Smooth muscle cell (in vitro differentiated cells): ENCODE measurements around the gene RECQL. TPM values are rescaled to one million over a fixed set of nuclear protein-coding genes. Genes with fewer than 3 reads are reported as not detected.

Experiments
- DNase-seq: peaks from one replicate; lab custom pipeline; 2025; ENCODE audit not compliant: unreplicated experiment; lab: John Stamatoyannopoulos, UW
- H2AFZ ChIP-seq: fragments of 200-600 bp; sonication (generic); 2 replicates; pipeline ENCODE4 v1.6.0; 2016; ENCODE audit warnings: antibody characterized with exemption, low read depth, mild to moderate bottlenecking
- H3F3A ChIP-seq: fragments of 200-600 bp; sonication (generic); 2 replicates; pipeline ENCODE4 v1.6.0; 2017; ENCODE audit warnings: antibody characterized with exemption, low read depth
- H3K27ac ChIP-seq: fragments of 200-600 bp; sonication (generic); 2 replicates; pipeline ENCODE4 v1.5.1; 2016; ENCODE audit warnings: low read depth, mild to moderate bottlenecking
- H3K27me3 ChIP-seq: fragments of 200-600 bp; sonication (generic); 2 replicates; pipeline ENCODE4 v1.6.1; 2016; ENCODE audit warnings: low read depth, mild to moderate bottlenecking
- H3K36me3 ChIP-seq: fragments of 200-600 bp; sonication (generic); 2 replicates; pipeline ENCODE4 v1.5.1; 2016; ENCODE audit warnings: low read depth
- H3K4me1 ChIP-seq: fragments of 200-600 bp; sonication (generic); 2 replicates; pipeline ENCODE4 v1.5.1; 2016; ENCODE audit warnings: low read depth
- H3K4me2 ChIP-seq: fragments of 200-600 bp; sonication (generic); 2 replicates; pipeline ENCODE4 v1.6.0; 2016; ENCODE audit warnings: mild to moderate bottlenecking
- H3K4me3 ChIP-seq: fragments of 200-600 bp; sonication (generic); 2 replicates; pipeline ENCODE4 v1.5.1; 2016; ENCODE audit warnings: mild to moderate bottlenecking
- H3K79me2 ChIP-seq: fragments of 200-600 bp; sonication (generic); 2 replicates; pipeline ENCODE4 v1.6.0; 2016; ENCODE audit warnings: low read depth, mild to moderate bottlenecking
- H3K9ac ChIP-seq: fragments of 200-600 bp; sonication (generic); 2 replicates; pipeline ENCODE4 v1.6.0; 2016; ENCODE audit warnings: low read depth
- H3K9me3 ChIP-seq: fragments of 200-600 bp; sonication (generic); replicated peaks from 2 replicates; pipeline ENCODE4 v1.5.1; 2016; ENCODE audit warnings: low read depth
- H4K20me1 ChIP-seq: fragments of 200-600 bp; sonication (generic); 2 replicates; pipeline ENCODE4 v1.6.0; 2016; ENCODE audit warnings: low read depth
- WGBS: methylation state at CpG from one replicate; pipeline ENCODE4 v1.1.7; 2016; ENCODE audit warnings: low lambda C conversion rate; 5-methylcytosine and 5-hydroxymethylcytosine counted together
- polyA plus RNA-seq: library from polyadenylated mRNA; unstranded; fragments of >200 nt; fragmentation: Nextera tagmentation; extraction: Ambion mirVana; gene quantifications from 2 replicates; pipeline ENCODE4 v1.2.1, GENCODE V29; 2016
- total RNA-seq: library from RNA; depleted of rRNA; stranded (reverse); fragments of >200 nt; gene quantifications from 2 replicates; pipeline ENCODE4 v1.2.3, GENCODE V29; 2014
- TF ChIP-seq, protein P1 (sequence below): fragments of 200-600 bp; sonication (generic); IDR thresholded peaks from 2 replicates; pipeline ENCODE4 v1.5.1; 2017; ENCODE audit warnings: borderline replicate concordance, mild to moderate bottlenecking, antibody characterized with exemption; ENCODE audit not compliant: insufficient read depth, poor library complexity, severe bottlenecking

Gene RECQL
- total and polyA plus RNA-seq, 2 experiments from 2014 or later = 34.5 to 75.3 TPM

DNA sequence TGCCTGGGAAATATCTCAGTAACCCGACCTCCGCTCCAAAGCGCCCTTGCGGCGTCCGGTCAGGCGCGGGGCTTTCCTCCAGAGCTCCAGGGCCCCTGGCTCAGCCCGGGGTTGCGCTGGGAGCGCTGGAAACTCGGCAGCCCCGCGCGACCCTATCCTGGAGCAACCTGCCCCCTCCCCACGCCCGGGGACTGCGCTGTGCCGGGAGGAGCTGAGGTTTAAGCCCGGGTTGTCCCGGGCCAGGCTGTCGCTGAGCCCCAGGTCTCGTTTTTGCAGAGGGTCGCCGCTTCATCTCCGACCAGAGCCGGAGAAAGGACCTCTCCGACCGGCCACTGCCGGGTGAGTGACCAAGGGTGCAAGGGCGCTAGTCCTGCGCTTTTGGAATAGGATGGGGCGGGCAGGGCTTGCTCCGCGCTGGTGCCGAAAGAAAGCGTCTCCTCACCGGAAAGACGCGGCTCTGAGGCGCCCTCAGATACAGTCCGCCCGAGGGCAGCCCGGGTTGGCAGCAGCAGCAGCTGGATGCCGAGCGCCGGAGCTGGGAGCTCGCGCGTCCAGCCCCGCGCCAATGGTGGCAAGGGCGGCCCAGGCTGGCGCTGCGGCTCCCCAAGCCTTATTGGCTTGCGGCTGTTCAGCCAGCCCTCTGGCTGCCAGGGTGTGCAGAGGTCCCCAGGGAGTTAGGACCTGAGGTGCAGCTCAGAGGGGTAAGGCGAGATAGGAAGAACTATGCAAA, 26.2 kb upstream of the RECQL start:
- DNase-seq = peak; percentile 11
- no peaks in the 10 kb centered on the region for H4K20me1 ChIP-seq
- TF ChIP-seq, protein P1, sequence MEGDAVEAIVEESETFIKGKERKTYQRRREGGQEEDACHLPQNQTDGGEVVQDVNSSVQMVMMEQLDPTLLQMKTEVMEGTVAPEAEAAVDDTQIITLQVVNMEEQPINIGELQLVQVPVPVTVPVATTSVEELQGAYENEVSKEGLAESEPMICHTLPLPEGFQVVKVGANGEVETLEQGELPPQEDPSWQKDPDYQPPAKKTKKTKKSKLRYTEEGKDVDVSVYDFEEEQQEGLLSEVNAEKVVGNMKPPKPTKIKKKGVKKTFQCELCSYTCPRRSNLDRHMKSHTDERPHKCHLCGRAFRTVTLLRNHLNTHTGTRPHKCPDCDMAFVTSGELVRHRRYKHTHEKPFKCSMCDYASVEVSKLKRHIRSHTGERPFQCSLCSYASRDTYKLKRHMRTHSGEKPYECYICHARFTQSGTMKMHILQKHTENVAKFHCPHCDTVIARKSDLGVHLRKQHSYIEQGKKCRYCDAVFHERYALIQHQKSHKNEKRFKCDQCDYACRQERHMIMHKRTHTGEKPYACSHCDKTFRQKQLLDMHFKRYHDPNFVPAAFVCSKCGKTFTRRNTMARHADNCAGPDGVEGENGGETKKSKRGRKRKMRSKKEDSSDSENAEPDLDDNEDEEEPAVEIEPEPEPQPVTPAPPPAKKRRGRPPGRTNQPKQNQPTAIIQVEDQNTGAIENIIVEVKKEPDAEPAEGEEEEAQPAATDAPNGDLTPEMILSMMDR = no peak
- 1% methylated on average over 57 of the region's 57 CpGs for WGBS
- H3K4me3 ChIP-seq = peak overlapping the region; percentile 79
- no peaks in the 10 kb centered on the region for H3K4me1 ChIP-seq
- H3K27me3 ChIP-seq = peaks cover 54% of the 10 kb centered on the region
- no peaks in the 10 kb centered on the region for H3F3A ChIP-seq
- peak overlapping the region; percentile 99 for H3K4me2 ChIP-seq
- H2AFZ ChIP-seq = peak overlapping the region; percentile 92
- no peak overlapping the region for H3K9ac ChIP-seq
- no peaks in the 10 kb centered on the region for H3K9me3 ChIP-seq
- H3K36me3 ChIP-seq = no peaks in the 10 kb centered on the region
- no peaks in the 10 kb centered on the region for H3K79me2 ChIP-seq
- H3K27ac ChIP-seq = no peak overlapping the region

- H3K79me2 ChIP-seq = no peaks in the 10 kb centered on the region
- DNase-seq = no peak
- 47% methylated on average over 12 of the region's 12 CpGs for WGBS
- H4K20me1 ChIP-seq = no peaks in the 10 kb centered on the region
- no peaks in the 10 kb centered on the region for H3K4me1 ChIP-seq
- no peak overlapping the region for H3K27ac ChIP-seq
- no peaks in the 10 kb centered on the region for H3K36me3 ChIP-seq
- H3K4me3 ChIP-seq = peak overlapping the region; percentile 79
- peak overlapping the region; percentile 99 for H3K4me2 ChIP-seq
- TF ChIP-seq, protein P1 = no peak
- H3K9ac ChIP-seq = no peak overlapping the region
- peak overlapping the region; percentile 92 for H2AFZ ChIP-seq
- H3F3A ChIP-seq = no peaks in the 10 kb centered on the region
- H3K27me3 ChIP-seq = peaks cover 54% of the 10 kb centered on the region
- no peaks in the 10 kb centered on the region for H3K9me3 ChIP-seq
These were observed 25.4 kb upstream of the RECQL start for GRCh38 chr12:21526721-21527345.

DNA sequence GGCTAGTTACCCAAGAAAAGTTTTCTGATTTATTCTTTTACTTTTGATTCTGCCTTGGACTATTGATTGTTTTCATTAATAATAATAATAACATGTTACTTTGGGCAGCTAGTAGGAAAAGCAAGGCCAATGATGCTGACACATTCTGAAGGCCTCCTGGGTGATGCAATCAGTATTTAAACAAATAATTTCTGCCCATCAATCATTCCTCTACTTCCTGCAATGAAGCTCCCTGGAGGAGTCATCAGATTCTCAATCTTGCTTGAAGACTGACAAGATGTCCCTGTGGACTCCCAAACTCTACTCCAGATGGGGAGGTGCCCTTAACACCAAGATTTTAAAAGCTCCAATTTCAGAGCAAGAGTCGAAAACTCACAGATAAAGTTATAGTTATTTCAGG, 24.6 kb upstream of the RECQL start, which contains the start of gene SPX:
Gene SPX (plus strand): TSS at position 244 of the 400 bp plus-strand sequence. CDS start 177 bp downstream, outside the sequence.
- no peaks in the 10 kb centered on the region for H3K79me2 ChIP-seq
- peak within 1 kb of the TSS; percentile 79 for H3K4me3 ChIP-seq
- H3K36me3 ChIP-seq = no peaks in the 10 kb centered on the region
- no peak within 1 kb of the TSS for H3K27ac ChIP-seq
- no peaks in the 10 kb centered on the region for H4K20me1 ChIP-seq
- no peaks in the 10 kb centered on the region for H3K9me3 ChIP-seq
- no peaks in the 10 kb centered on the region for H3K4me1 ChIP-seq
- no peak for DNase-seq
- H3K27me3 ChIP-seq = peaks cover 47% of the 10 kb centered on the region
- peak within 1 kb of the TSS; percentile 99 for H3K4me2 ChIP-seq
- H2AFZ ChIP-seq = peak within 1 kb of the TSS; percentile 92
- no peak within 1 kb of the TSS for H3K9ac ChIP-seq
- H3F3A ChIP-seq = no peaks in the 10 kb centered on the region
- WGBS = 95% methylated on average over 1 of the region's 1 CpG
- TF ChIP-seq, protein P1 = no peak
